ENCODE data around the gene UBE2C. TPM values are rescaled to one million over a fixed set of nuclear protein-coding genes. Genes with fewer than 3 reads are reported as not detected.

UBE2C gene
- polyA plus RNA-seq, 1 donor from 2014 or later: 2.5 TPM

DNA sequence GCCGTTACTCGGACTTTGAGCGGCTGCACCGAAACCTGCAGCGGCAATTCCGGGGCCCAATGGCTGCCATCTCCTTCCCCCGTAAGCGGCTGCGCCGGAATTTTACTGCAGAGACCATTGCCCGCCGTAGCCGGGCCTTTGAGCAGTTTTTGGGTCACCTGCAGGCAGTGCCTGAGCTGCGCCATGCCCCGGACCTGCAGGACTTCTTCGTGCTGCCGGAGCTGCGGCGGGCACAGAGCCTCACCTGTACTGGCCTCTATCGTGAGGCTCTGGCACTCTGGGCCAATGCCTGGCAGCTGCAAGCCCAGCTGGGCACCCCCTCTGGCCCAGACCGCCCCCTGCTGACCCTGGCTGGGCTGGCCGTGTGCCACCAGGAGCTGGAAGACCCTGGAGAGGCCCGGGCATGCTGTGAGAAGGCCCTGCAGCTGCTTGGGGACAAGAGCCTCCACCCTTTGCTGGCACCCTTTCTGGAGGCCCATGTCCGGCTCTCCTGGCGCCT, 28.3 kb downstream of the UBE2C start:
- no peaks in the 10 kb centered on the region for H3K9me2 ChIP-seq (ENCODE audit: insufficient read depth, low read length)
- H3K9me3 ChIP-seq (ENCODE audit: low read length): no peaks in the 10 kb centered on the region
- no peaks in the 10 kb centered on the region for H3K79me2 ChIP-seq (replicated peaks; ENCODE audit: insufficient read depth, low read length)
- H3F3A ChIP-seq (ENCODE audit: insufficient read depth, low read length, poor library complexity, severe bottlenecking): no peaks in the 10 kb centered on the region
- no peak overlapping the region for H3K4me2 ChIP-seq (ENCODE audit: low read length)
- no peaks in the 10 kb centered on the region for H3K27me3 ChIP-seq (ENCODE audit: insufficient read depth, low read depth, low read length)
- H3K9ac ChIP-seq (ENCODE audit: low read length): no peak overlapping the region
- TF ChIP-seq EZH2 (IDR thresholded peaks at IDR 0.05; ENCODE audit: borderline replicate concordance, insufficient read depth, low read length, poor library complexity, severe bottlenecking) (no peak), POLR2AphosphoS5 (IDR thresholded peaks at IDR 0.05) (no peak), SMC3 (conservative IDR thresholded peaks at IDR 0.05; ENCODE audit: poor library complexity) (no peak), EP300 (conservative IDR thresholded peaks at IDR 0.05; ENCODE audit: poor library complexity, severe bottlenecking) (no peak), TAF1 (IDR thresholded peaks at IDR 0.05; ENCODE audit: low read depth) (no peak), MXI1 (conservative IDR thresholded peaks at IDR 0.05; ENCODE audit: poor library complexity, severe bottlenecking) (no peak), RAD21 (conservative IDR thresholded peaks at IDR 0.05) (no peak)
- TF ChIP-seq, protein P1, sequence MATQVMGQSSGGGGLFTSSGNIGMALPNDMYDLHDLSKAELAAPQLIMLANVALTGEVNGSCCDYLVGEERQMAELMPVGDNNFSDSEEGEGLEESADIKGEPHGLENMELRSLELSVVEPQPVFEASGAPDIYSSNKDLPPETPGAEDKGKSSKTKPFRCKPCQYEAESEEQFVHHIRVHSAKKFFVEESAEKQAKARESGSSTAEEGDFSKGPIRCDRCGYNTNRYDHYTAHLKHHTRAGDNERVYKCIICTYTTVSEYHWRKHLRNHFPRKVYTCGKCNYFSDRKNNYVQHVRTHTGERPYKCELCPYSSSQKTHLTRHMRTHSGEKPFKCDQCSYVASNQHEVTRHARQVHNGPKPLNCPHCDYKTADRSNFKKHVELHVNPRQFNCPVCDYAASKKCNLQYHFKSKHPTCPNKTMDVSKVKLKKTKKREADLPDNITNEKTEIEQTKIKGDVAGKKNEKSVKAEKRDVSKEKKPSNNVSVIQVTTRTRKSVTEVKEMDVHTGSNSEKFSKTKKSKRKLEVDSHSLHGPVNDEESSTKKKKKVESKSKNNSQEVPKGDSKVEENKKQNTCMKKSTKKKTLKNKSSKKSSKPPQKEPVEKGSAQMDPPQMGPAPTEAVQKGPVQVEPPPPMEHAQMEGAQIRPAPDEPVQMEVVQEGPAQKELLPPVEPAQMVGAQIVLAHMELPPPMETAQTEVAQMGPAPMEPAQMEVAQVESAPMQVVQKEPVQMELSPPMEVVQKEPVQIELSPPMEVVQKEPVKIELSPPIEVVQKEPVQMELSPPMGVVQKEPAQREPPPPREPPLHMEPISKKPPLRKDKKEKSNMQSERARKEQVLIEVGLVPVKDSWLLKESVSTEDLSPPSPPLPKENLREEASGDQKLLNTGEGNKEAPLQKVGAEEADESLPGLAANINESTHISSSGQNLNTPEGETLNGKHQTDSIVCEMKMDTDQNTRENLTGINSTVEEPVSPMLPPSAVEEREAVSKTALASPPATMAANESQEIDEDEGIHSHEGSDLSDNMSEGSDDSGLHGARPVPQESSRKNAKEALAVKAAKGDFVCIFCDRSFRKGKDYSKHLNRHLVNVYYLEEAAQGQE (IDR thresholded peaks at IDR 0.05; ENCODE audit: borderline replicate concordance): no peak
- TF ChIP-seq, protein P2, sequence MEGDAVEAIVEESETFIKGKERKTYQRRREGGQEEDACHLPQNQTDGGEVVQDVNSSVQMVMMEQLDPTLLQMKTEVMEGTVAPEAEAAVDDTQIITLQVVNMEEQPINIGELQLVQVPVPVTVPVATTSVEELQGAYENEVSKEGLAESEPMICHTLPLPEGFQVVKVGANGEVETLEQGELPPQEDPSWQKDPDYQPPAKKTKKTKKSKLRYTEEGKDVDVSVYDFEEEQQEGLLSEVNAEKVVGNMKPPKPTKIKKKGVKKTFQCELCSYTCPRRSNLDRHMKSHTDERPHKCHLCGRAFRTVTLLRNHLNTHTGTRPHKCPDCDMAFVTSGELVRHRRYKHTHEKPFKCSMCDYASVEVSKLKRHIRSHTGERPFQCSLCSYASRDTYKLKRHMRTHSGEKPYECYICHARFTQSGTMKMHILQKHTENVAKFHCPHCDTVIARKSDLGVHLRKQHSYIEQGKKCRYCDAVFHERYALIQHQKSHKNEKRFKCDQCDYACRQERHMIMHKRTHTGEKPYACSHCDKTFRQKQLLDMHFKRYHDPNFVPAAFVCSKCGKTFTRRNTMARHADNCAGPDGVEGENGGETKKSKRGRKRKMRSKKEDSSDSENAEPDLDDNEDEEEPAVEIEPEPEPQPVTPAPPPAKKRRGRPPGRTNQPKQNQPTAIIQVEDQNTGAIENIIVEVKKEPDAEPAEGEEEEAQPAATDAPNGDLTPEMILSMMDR (IDR thresholded peaks at IDR 0.05; ENCODE audit: poor library complexity, severe bottlenecking): no peak
- no peak overlapping the region for H3K27ac ChIP-seq (ENCODE audit: low read length)
- no peak overlapping the region for H3K4me3 ChIP-seq (ENCODE audit: low read length)
- no peaks in the 10 kb centered on the region for H4K20me1 ChIP-seq (ENCODE audit: insufficient read depth)
- no peaks in the 10 kb centered on the region for H3K36me3 ChIP-seq (ENCODE audit: insufficient read depth, low read length)
- H2AFZ ChIP-seq (ENCODE audit: low read depth, low read length): no peak overlapping the region

DNA sequence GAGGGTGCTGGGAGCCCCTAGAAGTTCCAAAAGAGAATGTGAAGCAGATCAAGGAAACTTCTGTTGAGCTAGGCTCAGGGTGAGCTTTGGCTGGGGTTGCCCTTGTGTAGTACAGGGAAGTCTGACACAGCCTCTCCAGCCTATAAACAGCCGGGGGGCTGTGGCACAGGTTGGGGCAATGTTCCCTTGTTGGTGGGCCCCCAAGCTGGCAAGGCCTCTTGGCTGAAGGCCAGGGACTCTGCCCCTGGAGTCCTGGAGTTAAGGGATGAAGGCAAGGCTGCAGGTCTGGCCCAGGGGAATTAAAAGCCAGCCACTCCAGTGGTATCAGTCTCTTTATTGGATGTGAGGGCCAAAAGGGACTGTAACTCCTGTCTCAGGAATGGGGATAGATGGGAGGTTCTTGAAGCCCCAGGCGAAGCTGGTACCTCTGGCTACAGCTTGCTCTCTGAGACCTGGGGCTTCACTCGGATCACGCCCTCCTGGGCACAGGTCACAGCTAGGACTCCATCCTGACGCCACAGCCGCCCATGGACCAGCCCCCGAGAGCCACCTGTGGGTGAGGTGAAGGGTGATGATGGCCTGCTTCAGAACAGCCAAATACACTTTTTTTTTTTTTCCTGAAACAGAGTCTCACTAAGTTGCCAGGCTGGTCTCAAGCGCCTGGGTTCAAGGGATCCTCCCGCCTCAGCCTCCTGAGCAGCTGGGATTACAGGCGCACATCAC, 29.1 kb downstream of the UBE2C start:
- no peak for TF ChIP-seq EZH2 (IDR thresholded peaks at IDR 0.05; ENCODE audit: borderline replicate concordance, insufficient read depth, low read length, poor library complexity, severe bottlenecking)
- Histone ChIP-seq H3K4me3 (ENCODE audit: low read length) (no peak overlapping the region), H2AFZ (ENCODE audit: low read depth, low read length) (no peak overlapping the region), H3K27me3 (ENCODE audit: insufficient read depth, low read depth, low read length) (no peaks in the 10 kb centered on the region), H3K36me3 (ENCODE audit: insufficient read depth, low read length) (no peaks in the 10 kb centered on the region), H3K9ac (ENCODE audit: low read length) (no peak overlapping the region), H3K9me2 (ENCODE audit: insufficient read depth, low read length) (no peaks in the 10 kb centered on the region), H3K27ac (ENCODE audit: low read length) (no peak overlapping the region), H4K20me1 (ENCODE audit: insufficient read depth) (no peaks in the 10 kb centered on the region), H3K79me2 (replicated peaks; ENCODE audit: insufficient read depth, low read length) (no peaks in the 10 kb centered on the region), H3F3A (ENCODE audit: insufficient read depth, low read length, poor library complexity, severe bottlenecking) (no peaks in the 10 kb centered on the region), H3K4me2 (ENCODE audit: low read length) (no peak overlapping the region), H3K9me3 (ENCODE audit: low read length) (no peaks in the 10 kb centered on the region)

Measured in neural cell (in vitro differentiated cells).